Trophoblast cell (in vitro differentiated cells and primary cell): ENCODE data around the gene ZNF554.

Experiments
- DNase-seq, 2 donors: peaks; one replicate each; pipeline ENCODE4 v3.0.0-alpha.2; 2016
- H2AFZ ChIP-seq: 2 replicates; pipeline ENCODE4 v1.6.1; 2013; ENCODE audit warnings: low read length, moderate library complexity, mild to moderate bottlenecking; ENCODE audit not compliant: insufficient read depth, poor library complexity
- H2AK5ac ChIP-seq: 2 replicates; pipeline ENCODE4 v1.6.1; 2013; ENCODE audit warnings: mild to moderate bottlenecking, low read length
- H2BK120ac ChIP-seq: 2 replicates; pipeline ENCODE4 v1.6.1; 2013; ENCODE audit warnings: low read length, mild to moderate bottlenecking, moderate library complexity; ENCODE audit not compliant: insufficient read depth, poor library complexity
- H2BK12ac ChIP-seq: 2 replicates; pipeline ENCODE4 v1.6.1; 2013; ENCODE audit warnings: mild to moderate bottlenecking, low read length, moderate library complexity
- H2BK5ac ChIP-seq: 2 replicates; pipeline ENCODE4 v1.6.1; 2013; ENCODE audit warnings: low read length, low read depth, moderate library complexity, mild to moderate bottlenecking; ENCODE audit not compliant: poor library complexity
- H3K14ac ChIP-seq: 2 replicates; pipeline ENCODE4 v1.6.1; 2013; ENCODE audit warnings: mild to moderate bottlenecking, low read length
- H3K18ac ChIP-seq: 2 replicates; pipeline ENCODE4 v1.6.1; 2013; ENCODE audit warnings: mild to moderate bottlenecking, low read length
- H3K23ac ChIP-seq: 2 replicates; pipeline ENCODE4 v1.6.1; 2013; ENCODE audit warnings: low read length
- H3K27ac ChIP-seq: 2 replicates; pipeline ENCODE4 v1.5.1; 2013; ENCODE audit warnings: low read depth, mild to moderate bottlenecking, inconsistent platforms, low read length, moderate library complexity
- H3K27me3 ChIP-seq: 2 replicates; pipeline ENCODE4 v1.6.1; 2013; ENCODE audit warnings: inconsistent platforms, mild to moderate bottlenecking, low read length, moderate library complexity; ENCODE audit not compliant: insufficient read depth
- H3K36me3 ChIP-seq, 2 experiments: 1 replicate in 1 of 2; 2 replicates in 1 of 2; pipeline ENCODE4 v1.6.1; 2013; ENCODE audit warnings: low read length in 2 of 2, mild to moderate bottlenecking in 2 of 2, moderate library complexity in 1 of 2; ENCODE audit not compliant: insufficient read depth in 2 of 2, control insufficient read depth in 1 of 2
- H3K4ac ChIP-seq: 2 replicates; pipeline ENCODE4 v1.6.1; 2013; ENCODE audit warnings: low read depth, mild to moderate bottlenecking, low read length, moderate library complexity
- H3K4me1 ChIP-seq, 2 experiments: 1 replicate in 1 of 2; 2 replicates in 1 of 2; pipeline ENCODE4 v1.6.1; 2013; ENCODE audit warnings: low read length in 2 of 2, mild to moderate bottlenecking in 2 of 2, moderate library complexity in 1 of 2; ENCODE audit not compliant: insufficient read depth in 2 of 2, control insufficient read depth in 1 of 2
- H3K4me2 ChIP-seq: 2 replicates; pipeline ENCODE4 v1.6.1; 2013; ENCODE audit warnings: inconsistent platforms, mild to moderate bottlenecking, low read length, moderate library complexity
- H3K4me3 ChIP-seq: 2 replicates; pipeline ENCODE4 v1.5.1; 2013; ENCODE audit warnings: mild to moderate bottlenecking, low read depth, low read length, inconsistent platforms
- H3K79me1 ChIP-seq: one replicate; pipeline ENCODE4 v1.6.1; 2013; ENCODE audit warnings: low read length
- H3K79me2 ChIP-seq: 2 replicates; pipeline ENCODE4 v1.6.1; 2013; ENCODE audit warnings: low read length, mild to moderate bottlenecking; ENCODE audit not compliant: control insufficient read depth, insufficient read depth, poor library complexity
- H3K9ac ChIP-seq: 2 replicates; pipeline ENCODE4 v1.6.1; 2013; ENCODE audit warnings: mild to moderate bottlenecking, low read length
- H3K9me3 ChIP-seq: 2 replicates; pipeline ENCODE4 v1.6.1; 2013; ENCODE audit warnings: low read depth, mild to moderate bottlenecking, control low read depth, inconsistent platforms, low read length; ENCODE audit not compliant: insufficient read depth
- H4K12ac ChIP-seq: 2 replicates; pipeline ENCODE4 v1.6.1; 2013; ENCODE audit warnings: low read depth, mild to moderate bottlenecking, low read length, moderate library complexity
- H4K8ac ChIP-seq: 2 replicates; pipeline ENCODE4 v1.6.1; 2013; ENCODE audit warnings: low read depth, mild to moderate bottlenecking, low read length, moderate library complexity
- H4K91ac ChIP-seq: one replicate; pipeline ENCODE4 v1.6.1; 2013; ENCODE audit warnings: low read depth, mild to moderate bottlenecking, low read length, moderate library complexity
- WGBS: extraction: QIAGEN DNeasy Blood & Tissue Kit; methylation state at CpG from one replicate; pipeline ENCODE4 v1.1.7; 2013; ENCODE audit warnings: missing lambda C conversion rate; ENCODE audit not compliant: insufficient read length, insufficient coverage; ENCODE audit errors: extremely low coverage; 5-methylcytosine and 5-hydroxymethylcytosine counted together

The ZNF554 gene

DNA sequence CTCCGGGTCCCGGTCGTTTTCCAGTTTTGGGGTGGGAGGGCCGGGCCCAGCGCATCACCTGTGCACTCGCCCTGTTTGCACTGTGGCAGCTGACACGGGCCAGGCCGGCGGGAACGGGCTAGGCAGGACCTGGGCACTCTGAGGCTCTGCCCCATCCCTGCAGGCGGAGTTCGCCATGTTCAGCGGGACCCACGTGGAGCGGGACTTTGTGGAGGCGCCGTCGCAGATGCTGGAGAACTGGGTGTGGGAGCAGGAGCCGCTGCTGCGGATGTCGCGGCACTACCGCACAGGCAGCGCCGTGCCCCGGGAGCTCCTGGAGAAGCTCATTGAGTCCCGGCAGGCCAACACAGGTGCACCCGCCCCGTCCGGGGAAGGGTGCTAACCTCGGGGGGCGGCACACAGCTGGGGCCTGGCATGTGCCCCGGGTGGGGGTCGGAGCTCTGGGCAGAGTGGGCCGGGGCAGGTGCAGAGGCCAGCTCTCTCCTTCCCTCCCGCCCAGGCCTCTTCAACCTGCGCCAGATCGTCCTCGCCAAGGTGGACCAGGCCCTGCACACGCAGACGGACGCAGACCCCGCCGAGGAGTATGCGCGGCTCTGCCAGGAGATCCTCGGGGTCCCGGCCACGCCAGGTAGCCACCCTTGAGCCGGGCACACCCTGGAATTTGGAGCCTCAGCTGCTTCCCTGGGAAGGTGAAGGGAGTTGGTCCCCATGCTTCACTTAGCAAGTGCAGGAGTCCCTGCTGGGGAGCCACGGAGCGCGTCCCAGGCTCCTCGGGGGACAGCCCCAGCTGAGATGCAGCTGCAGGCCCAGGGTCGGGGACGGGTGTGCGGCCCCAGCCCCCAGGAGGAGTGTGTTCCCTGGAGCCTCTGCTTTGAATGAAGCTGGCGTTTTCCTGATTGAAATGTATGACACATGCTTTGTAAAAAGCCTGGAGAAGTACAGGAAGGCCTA is 9.3 kb upstream of the ZNF554 start:
- no peak overlapping the region for H2AFZ ChIP-seq
- no peak overlapping the region for H3K23ac ChIP-seq
- no peak overlapping the region for H4K8ac ChIP-seq
- H2BK5ac ChIP-seq: no peak overlapping the region
- H3K18ac ChIP-seq: no peak overlapping the region
- H4K12ac ChIP-seq: no peak overlapping the region
- peaks cover 11% of the 10 kb centered on the region for H3K79me2 ChIP-seq
- H2BK12ac ChIP-seq: no peak overlapping the region
- DNase-seq: no peak
- no peak overlapping the region for H2AK5ac ChIP-seq
- no peak overlapping the region for H3K4me3 ChIP-seq
- H3K9me3 ChIP-seq: peaks cover 4% of the 10 kb centered on the region
- no peak overlapping the region for H3K4me2 ChIP-seq
- no peak overlapping the region for H3K14ac ChIP-seq
- H4K91ac ChIP-seq: no peak overlapping the region
- H3K4ac ChIP-seq: no peak overlapping the region
- no peak overlapping the region for H3K27ac ChIP-seq
- H2BK120ac ChIP-seq: no peak overlapping the region
- peaks cover 29% of the 10 kb centered on the region for H3K79me1 ChIP-seq
- peaks cover 79% of the 10 kb centered on the region in 2 experiments for H3K36me3 ChIP-seq
- no peaks in the 10 kb centered on the region for H3K27me3 ChIP-seq
- H3K4me1 ChIP-seq: peaks cover 27 to 33% of the 10 kb centered on the region in 2 experiments
- no CpG with 5 or more reads among the region's 58 CpGs for WGBS
- no peak overlapping the region for H3K9ac ChIP-seq

DNA sequence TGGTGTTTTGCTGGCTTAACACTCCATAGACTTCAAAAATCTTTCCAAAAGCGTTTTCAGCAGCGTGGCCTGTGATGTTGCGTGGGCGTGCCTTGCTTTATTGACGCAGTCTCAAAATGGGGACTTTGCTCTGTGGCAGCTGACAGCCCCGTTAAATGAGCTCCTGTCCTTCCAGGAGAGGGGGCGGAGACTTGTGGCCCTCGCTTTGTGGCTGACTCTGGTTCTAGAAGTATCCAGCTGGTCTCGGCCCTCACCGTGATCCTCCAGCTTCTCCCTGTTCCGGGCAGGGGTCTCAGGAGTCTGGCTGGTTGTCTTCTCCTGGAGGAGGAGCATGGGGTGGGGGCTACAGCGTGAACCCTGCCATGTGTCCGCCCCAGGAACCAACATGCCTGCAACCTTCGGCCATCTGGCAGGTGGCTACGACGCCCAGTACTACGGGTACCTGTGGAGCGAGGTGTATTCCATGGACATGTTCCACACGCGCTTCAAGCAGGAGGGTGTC is 8.4 kb upstream of the ZNF554 start:
- WGBS: no CpG with 5 or more reads among the region's 20 CpGs
- H4K91ac ChIP-seq: no peak overlapping the region
- H3K23ac ChIP-seq: no peak overlapping the region

DNA sequence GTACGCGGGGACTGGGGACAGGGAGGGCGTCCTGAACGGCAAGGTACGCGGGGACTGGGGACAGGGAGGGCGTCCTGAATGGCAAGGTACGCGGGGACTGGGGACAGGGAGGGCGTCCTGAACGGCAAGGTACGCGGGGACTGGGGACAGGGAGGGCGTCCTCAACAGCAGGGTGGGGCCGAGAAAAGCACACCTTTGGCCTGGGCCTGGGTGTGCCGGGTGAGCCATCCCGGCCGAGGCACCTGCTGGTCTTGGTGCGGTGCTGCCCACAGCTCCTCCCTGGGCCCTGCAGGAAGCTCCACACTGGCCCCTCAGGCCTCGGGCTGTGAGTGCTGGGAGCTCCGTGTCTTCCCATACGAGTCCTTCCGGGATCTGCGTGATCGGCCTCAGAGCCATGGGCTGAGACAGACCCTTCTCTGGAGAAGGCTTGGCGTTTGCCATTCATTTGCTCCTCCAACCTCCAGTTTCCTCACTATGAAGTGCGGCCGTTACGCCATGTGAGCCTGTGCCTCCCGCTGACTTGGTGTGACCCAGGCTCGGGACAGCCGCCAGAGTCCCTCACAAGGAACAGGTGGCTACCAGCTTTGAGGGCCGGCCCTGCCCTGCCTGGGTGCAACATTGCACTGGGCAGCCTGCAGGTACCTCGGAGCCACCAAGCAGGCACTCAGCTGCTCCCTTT is 7.8 kb upstream of the ZNF554 start:
- Histone ChIP-seq H4K12ac (no peak overlapping the region), H3K79me1 (peaks cover 34% of the 10 kb centered on the region), H3K4ac (no peak overlapping the region), H3K18ac (peak overlapping the region; percentile 48), H2BK120ac (no peak overlapping the region), H3K27ac (peak overlapping the region; percentile 100), H2BK5ac (peak overlapping the region; percentile 97), H4K91ac (peak overlapping the region; percentile 99), H3K4me3 (no peak overlapping the region), H3K79me2 (peaks cover 11% of the 10 kb centered on the region), H2AK5ac (peak overlapping the region; percentile 84), H3K23ac (no peak overlapping the region), H3K14ac (peak overlapping the region; percentile 65), H3K4me1 (peaks cover 27 to 33% of the 10 kb centered on the region in 2 experiments), H3K9ac (no peak overlapping the region), H2AFZ (no peak overlapping the region), H3K9me3 (peaks cover 4% of the 10 kb centered on the region), H2BK12ac (peak overlapping the region; percentile 66), H3K27me3 (no peaks in the 10 kb centered on the region), H3K4me2 (no peak overlapping the region), H3K36me3 (peaks cover 72 to 74% of the 10 kb centered on the region in 2 experiments), H4K8ac (peak overlapping the region; percentile 47)
- DNase-seq: no peak
- no CpG with 5 or more reads among the region's 34 CpGs for WGBS

More for the DNA sequence above, 8.4 kb upstream of the ZNF554 start:
- Histone ChIP-seq H2AK5ac (no peak overlapping the region), H3K9me3 (peaks cover 4% of the 10 kb centered on the region), H2BK120ac (no peak overlapping the region), H3K14ac (no peak overlapping the region), H4K12ac (no peak overlapping the region), H3K4me1 (peaks cover 27 to 33% of the 10 kb centered on the region in 2 experiments), H3K9ac (no peak overlapping the region), H3K79me2 (peaks cover 11% of the 10 kb centered on the region), H3K4me3 (no peak overlapping the region), H3K4me2 (no peak overlapping the region), H3K27ac (no peak overlapping the region), H3K36me3 (peaks cover 78 to 79% of the 10 kb centered on the region in 2 experiments), H3K79me1 (peaks cover 32% of the 10 kb centered on the region), H2BK12ac (no peak overlapping the region), H2BK5ac (no peak overlapping the region), H3K4ac (no peak overlapping the region), H3K18ac (no peak overlapping the region), H4K8ac (no peak overlapping the region), H2AFZ (no peak overlapping the region), H3K27me3 (no peaks in the 10 kb centered on the region)
- no peak for DNase-seq

DNA sequence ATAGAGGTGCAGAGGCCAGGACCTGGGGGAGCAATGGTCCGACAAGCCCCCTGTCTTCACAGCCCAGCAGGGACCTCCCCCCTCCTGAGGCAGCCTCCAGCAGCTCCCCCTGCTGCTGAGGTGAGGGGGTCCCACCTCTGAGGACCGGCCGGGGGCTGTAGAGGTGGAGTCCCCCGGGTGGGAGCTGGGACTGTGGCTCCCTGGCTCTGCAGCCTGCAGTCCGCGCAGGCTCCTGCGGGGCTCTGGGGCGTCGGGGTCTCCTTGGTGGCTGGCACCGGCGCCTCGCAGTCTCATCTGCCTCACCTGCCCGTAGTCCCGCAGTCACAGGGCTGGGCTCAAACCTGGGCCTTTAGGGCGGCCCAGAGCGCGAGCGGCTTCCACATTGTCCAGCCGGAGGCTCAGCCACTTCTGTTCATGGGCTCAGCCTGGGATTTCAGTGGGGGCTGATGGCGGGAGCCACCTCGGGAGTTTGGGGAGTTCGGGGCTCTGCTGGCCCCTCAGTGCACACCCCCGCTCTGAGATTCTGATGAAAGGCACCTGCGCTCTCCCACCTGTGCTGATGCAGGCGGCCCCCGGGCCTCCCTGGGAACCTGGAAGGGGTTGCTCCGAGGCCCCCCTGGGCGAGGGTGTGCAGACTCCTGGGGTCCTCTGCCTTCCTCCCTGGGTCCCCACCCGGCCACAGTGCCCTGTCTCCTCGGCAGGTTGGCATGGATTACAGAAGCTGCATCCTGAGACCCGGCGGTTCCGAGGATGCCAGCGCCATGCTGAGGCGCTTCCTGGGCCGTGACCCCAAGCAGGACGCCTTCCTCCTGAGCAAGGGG is 7.0 kb upstream of the ZNF554 start:
- peak overlapping the region; percentile 98 for H2BK120ac ChIP-seq
- H3K4me3 ChIP-seq: no peak overlapping the region
- peak overlapping the region; percentile 65 for H4K12ac ChIP-seq
- H4K91ac ChIP-seq: peak overlapping the region; percentile 99
- no CpG with 5 or more reads among the region's 37 CpGs for WGBS
- peaks cover 4% of the 10 kb centered on the region for H3K9me3 ChIP-seq
- H4K8ac ChIP-seq: peak overlapping the region; percentile 72
- peaks cover 11% of the 10 kb centered on the region for H3K79me2 ChIP-seq
- peak overlapping the region; percentile 97 for H2BK5ac ChIP-seq
- peak overlapping the region; percentile 66 for H2BK12ac ChIP-seq
- H3K4me1 ChIP-seq: peaks cover 29 to 33% of the 10 kb centered on the region in 2 experiments
- H3K27me3 ChIP-seq: no peaks in the 10 kb centered on the region
- no peak overlapping the region for H3K23ac ChIP-seq
- peak overlapping the region; percentile 91 for H2AK5ac ChIP-seq
- no peak overlapping the region for H3K9ac ChIP-seq
- DNase-seq: no peak
- H3K14ac ChIP-seq: peak overlapping the region; percentile 97
- H3K4me2 ChIP-seq: peak overlapping the region; percentile 3
- H3K79me1 ChIP-seq: peaks cover 37% of the 10 kb centered on the region
- H3K27ac ChIP-seq: peak overlapping the region; percentile 100
- H3K18ac ChIP-seq: peak overlapping the region; percentile 48
- H2AFZ ChIP-seq: peak overlapping the region; percentile 55
- H3K36me3 ChIP-seq: peaks cover 65 to 66% of the 10 kb centered on the region in 2 experiments
- peak overlapping the region; percentile 83 for H3K4ac ChIP-seq
